KOPT-K1 (cell line): ENCODE results near the gene CDH16.
"Not testable (repeated sequence)": the region's sequence is repeated elsewhere in the genome, so short reads cannot be mapped to it uniquely, and the experiment has no call there.

ENCODE experiments used
- H3K27ac ChIP-seq: fragments of 200-600 bp; sonication (generic); 2 replicates; pipeline ENCODE4 v1.5.1; 2016; ENCODE audit warnings: antibody characterized with exemption, mild to moderate bottlenecking, low read depth, low read length; ENCODE audit not compliant: poor library complexity, severe bottlenecking
- H3K36me3 ChIP-seq: fragments of 200-600 bp; sonication (generic); 2 replicates; pipeline ENCODE4 v1.5.1; 2017; ENCODE audit warnings: antibody characterized with exemption, mild to moderate bottlenecking, low read length, moderate library complexity; ENCODE audit not compliant: insufficient read depth
- H3K9me3 ChIP-seq: fragments of 200-600 bp; sonication (generic); 2 replicates; pipeline ENCODE4 v1.5.1; 2017; ENCODE audit warnings: antibody characterized with exemption, low read length, mild to moderate bottlenecking; ENCODE audit not compliant: insufficient read depth, poor library complexity, severe bottlenecking

CDH16 gene

DNA sequence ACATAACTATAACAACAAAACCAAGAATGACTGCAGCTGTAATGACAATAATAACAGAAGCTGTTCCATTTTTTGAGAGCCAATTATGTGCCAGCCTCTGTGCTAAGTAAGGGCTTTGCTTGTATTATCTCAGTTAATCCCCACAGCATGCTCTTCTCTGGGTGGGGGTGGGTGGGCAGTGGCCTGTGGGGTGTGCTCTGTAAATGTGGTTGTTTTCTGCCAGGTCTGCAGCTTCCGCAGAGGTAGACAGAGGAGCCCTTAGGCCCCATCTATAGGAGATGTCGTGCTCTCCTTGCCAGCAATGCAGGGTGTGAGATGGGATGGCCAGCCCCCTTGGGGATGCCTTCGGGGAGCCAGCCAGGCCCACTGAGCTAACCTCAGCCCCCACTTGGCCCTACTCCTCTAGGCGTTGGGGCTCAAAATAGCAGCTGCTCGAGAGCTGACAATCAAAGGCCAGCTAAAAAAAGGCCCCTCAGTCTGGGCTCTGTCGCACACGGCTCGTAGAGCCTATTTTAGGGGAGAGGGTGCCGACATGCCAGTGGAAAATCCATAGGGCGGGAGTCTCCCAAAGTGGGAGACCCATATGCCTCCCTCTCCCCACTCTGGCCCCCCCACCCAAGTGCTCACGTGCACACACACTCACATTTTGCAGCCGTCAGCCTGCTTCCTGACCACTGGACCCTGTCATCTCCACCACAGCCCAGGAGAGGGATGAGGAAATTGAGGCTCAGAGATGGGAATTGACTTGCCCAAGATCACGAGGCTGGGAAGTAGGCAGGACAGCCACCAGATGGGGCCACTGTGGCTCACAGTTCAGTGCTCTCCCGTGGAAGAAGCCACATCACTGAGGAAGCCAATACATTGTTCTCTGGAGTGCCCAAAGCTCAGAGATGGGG is 15.8 kb downstream of the CDH16 start:
- no peak overlapping the region for H3K27ac ChIP-seq
- H3K36me3 ChIP-seq, result no peaks in the 10 kb centered on the region
- H3K9me3 ChIP-seq, result no peaks in the 10 kb centered on the region

DNA sequence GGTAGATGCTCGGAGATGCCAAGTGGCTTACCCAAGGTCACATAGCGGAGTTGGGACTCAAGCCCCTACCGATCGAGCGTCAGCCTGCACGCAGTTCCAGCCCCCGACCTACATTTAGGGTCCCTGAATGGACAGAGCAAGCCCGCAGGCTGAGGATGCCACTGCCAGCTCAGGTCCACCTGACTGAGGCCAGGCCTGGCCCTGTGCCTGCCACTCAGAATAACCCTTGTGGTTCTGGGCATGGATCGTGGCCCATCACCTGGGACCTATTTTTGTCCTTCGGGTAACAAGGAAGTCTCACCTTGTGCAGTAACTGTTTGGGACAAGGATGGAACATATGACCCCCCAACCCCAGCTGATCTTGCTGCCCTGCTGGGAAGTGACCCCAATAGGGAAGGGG is 17.1 kb downstream of the CDH16 start:
- no peak overlapping the region for H3K27ac ChIP-seq
- no peaks in the 10 kb centered on the region for H3K9me3 ChIP-seq
- H3K36me3 ChIP-seq, result no peaks in the 10 kb centered on the region

DNA sequence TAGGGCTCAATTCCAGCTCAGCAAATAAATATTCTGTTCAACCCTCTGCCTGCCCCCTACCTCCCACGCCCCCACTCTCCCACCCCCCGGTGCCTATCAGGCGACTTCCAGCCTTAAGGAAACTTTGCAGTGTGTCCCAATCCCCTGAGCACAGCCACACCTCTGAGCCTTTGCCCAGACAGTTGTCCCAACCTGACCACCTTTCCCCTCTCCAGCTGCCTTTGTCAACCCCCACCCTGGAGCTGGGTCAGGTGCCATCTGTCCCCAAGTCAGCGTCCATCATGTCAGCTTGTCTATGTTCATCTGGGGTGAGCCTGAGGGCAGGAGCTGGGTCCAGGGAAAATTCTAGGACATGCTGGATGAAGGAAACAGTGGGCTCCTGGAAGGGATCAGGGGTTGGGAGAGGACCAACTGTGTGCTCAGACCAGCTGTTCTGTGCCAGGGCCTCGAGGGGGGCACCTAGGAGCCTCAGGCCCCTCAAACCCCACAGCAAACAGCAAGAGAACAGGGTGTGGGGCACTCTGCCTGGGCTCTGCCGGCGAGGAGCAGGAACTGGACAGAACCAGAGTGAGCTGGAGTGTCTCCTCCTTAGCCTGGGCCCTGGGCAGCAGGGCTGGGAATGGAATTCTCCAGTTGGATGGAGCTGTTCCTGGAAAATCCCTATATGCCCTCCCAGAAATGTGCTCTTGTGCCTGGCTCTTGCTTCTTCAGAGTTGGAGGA is 17.8 kb downstream of the CDH16 start:
- H3K27ac ChIP-seq, result no peak overlapping the region
- no peaks in the 10 kb centered on the region for H3K9me3 ChIP-seq
- H3K36me3 ChIP-seq, result no peaks in the 10 kb centered on the region

DNA sequence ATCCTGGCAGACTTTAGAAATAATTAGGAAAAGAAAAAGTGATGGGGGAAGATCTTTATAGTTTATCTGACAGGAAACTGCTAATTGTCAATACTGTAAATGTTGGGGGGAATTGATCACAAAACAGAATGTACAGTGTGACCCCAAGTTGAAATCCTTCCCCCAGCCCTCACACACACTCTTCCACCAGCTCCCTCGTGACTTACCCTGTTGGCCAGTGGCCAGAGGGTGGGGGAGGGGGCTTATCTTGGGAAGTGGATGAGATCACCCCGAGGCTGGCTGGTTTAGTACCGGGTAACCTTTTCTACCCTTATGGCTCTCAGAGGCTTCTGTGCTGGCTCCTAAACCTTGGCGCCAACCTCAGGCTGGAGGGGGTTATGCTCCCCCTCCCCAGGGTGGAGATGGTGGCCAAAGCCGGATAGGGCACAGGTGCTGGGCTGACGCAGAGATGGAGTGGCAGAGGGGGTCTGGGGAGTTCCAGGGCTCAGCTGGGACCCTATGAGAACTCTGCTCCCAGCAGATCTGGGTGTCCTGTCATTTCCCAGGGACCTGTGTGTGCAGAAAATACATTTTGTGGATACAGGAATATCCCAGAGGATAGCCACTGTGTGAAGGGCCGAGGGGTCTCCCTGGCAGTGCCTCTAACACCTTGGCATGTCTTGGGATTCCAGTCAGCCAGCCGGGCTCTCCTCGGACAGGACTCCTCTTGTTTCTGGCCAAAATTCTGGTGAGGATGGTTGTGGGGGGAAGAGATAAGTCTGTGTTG is 18.6 kb downstream of the CDH16 start:
- Histone ChIP-seq H3K9me3 (no peaks in the 10 kb centered on the region), H3K36me3 (no peaks in the 10 kb centered on the region), H3K27ac (no peak overlapping the region)

DNA sequence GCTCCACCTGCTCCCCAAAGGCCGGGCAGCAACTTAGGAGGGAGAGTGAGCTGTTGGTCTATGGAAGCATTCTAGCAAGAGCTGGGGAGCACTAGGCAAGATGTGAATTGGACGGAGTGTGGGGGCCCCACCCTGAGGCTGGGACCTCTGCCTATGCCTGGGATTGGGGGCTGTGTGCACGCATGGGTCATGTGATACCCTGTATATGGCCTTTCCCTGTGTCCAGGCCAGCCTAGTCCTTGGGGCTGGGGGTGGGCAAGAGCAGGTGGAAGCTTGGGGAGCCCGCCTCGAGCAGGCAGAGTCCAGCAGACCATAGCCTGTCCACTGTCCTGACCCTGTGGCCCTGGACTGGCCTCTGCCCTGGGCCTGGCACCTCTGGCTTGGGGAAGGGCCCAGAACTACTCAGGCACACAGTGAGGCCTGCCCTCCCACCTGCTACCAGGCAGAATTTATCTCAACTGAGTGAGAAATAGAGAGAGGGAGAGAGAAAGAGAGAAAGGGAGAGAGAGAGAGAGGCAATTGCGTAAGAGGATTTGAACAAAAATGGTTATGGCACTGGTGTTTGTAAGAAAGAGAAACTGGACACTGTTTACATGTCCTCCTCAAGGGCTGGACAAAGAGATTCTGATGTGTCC is 19.3 kb downstream of the CDH16 start:
- Histone ChIP-seq H3K36me3 (0 out of 2 replicates have a peak, but pooled peaks cover 6% of the 10 kb centered on the region), H3K9me3 (no peaks in the 10 kb centered on the region), H3K27ac (no peak overlapping the region)

DNA sequence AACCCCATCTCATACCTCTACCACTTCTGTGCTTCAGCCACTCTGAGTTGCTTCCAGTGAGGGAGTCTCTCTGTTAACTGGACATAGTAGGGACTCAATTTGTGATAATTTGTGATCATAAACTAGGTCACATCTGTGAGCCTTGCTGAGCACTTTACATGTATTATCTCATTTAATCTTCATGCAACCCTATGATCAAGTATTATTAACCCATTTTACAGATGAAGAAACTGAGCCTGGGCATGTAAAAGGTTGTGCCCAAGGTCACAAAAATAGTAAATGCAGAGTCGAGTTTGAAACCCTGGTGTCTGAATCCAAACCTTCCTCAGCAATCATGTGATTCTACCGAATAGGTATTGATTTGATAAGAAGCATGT is 19.8 kb downstream of the CDH16 start:
- Histone ChIP-seq H3K36me3 (peaks cover 11% of the 10 kb centered on the region; the same call in 1 of the 2 replicates), H3K27ac (no peak overlapping the region), H3K9me3 (no peaks in the 10 kb centered on the region)

DNA sequence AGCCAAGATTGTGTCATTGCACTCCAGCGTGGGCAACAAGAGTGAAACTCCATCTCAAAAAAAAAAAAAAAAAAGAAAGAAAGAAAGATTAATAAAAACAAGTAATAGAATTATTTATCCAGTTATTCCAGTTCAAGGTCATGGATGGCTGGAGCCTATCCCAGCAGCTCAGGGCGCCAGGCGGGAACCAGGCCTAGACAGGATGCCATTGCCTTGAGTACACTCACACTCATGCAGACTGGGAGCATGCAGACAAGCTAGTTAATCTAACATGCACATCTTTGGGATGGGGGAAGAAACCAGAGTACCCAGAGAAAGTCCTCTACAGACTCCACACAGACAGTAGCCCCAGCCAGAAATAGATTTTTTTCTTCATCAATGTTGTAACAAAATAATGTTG is 20.5 kb downstream of the CDH16 start:
- H3K27ac ChIP-seq, result no peak overlapping the region
- H3K9me3 ChIP-seq, result no peaks in the 10 kb centered on the region
- peaks cover 12% of the 10 kb centered on the region; the same call in 1 of the 2 replicates for H3K36me3 ChIP-seq

DNA sequence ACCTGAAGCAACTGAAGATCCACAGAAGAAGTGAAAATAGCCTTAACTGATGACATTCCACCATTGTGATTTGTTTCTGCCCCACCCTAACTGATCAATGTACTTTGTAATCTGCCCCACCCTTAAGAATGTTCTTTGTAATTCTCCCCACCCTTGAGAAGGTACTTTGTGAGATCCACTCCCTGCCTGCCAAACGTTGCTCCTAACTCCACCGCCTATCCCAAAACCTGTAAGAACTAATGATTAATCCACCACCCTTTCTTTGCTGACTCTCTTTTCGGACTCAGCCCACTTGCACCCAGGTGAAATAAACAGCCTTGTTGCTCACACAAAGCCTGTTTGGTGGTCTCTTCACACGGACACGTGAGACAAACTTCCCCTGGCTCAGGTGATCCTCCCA is 22.0 kb downstream of the CDH16 start:
- H3K27ac ChIP-seq, H3K9me3 ChIP-seq: not testable (repeated sequence)
- H3K36me3 ChIP-seq, result peaks cover 12% of the 10 kb centered on the region; the same call in 1 of the 2 replicates

DNA sequence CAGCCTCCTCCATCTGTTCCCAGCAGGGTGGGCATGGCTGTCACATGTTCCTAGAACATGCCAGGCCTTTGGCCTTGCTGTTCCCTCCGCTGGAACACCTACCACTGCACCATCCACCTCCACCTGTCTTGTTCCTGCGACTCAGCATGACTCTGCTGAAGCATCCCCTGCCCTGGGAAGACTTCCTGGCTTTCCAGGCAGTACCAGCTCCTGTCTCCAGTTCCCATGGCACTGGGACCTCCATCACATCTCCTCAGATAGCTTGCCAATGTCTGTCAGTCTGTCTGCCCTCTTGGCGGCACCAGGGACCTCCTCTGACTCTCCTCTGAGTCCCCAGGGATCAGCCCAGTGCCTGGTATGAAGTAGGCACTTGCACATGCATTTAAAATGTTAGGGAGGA is 22.7 kb downstream of the CDH16 start:
- peaks cover 19% of the 10 kb centered on the region; the same call in 1 of the 2 replicates for H3K36me3 ChIP-seq
- H3K27ac ChIP-seq, result no peak overlapping the region

DNA sequence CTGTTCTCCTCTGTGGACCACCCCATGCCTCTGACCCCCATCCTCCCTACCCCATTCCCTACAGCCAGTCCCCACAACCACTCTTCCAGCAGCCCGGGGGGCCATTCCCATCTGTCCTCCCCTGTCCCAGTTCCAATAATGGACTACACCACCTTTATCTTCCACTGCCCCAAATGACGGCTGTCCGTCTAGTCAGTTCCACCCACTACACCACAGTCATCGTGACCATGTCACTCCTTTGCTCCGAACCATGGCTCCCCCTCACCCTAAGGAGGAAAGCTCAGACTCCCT is 23.1 kb downstream of the CDH16 start:
- H3K9me3 ChIP-seq, result no peaks in the 10 kb centered on the region
- peaks cover 22% of the 10 kb centered on the region; the same call in 1 of the 2 replicates for H3K36me3 ChIP-seq
- no peak overlapping the region for H3K27ac ChIP-seq

More for the DNA sequence above, 22.7 kb downstream of the CDH16 start:
- no peaks in the 10 kb centered on the region for H3K9me3 ChIP-seq

DNA sequence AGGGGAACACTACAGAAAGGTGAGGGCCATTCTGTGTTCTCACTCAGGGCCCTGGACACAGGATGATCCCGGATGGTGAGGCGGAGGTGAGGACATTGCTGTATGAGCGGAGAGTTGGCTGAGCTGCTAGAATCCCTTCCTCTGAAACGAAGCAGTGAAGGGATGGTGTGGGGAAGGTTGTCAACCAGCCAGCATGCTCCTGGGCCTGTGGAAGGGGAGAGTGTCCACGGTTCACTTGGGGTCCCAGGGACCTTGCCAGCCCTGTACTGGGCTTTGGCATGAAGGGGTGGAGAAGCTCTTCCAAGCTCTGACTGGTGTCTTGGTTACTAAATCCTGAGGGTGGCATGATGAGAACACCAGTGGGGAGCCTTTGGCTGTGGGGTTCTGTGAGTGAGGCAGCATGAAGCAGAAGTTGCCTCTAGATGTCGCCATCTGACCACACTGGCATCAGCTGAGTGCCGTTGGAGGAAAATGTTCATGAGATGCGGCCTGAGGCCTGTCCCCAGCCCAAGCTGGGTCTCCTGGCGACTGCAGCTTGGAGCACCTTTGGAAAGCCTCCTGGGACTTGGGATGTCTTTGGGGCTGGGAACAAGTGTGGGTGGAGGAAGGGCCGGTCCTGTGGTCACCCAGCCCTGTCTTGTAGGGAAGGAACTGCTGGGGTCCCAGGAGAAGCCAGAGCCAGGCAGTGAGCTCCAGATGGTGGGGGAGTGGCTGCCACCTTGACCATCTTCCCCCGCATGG is 23.6 kb downstream of the CDH16 start:
- H3K27ac ChIP-seq, result no peak overlapping the region
- H3K9me3 ChIP-seq, result no peaks in the 10 kb centered on the region
- peaks cover 28% of the 10 kb centered on the region; the same call in 1 of the 2 replicates for H3K36me3 ChIP-seq

DNA sequence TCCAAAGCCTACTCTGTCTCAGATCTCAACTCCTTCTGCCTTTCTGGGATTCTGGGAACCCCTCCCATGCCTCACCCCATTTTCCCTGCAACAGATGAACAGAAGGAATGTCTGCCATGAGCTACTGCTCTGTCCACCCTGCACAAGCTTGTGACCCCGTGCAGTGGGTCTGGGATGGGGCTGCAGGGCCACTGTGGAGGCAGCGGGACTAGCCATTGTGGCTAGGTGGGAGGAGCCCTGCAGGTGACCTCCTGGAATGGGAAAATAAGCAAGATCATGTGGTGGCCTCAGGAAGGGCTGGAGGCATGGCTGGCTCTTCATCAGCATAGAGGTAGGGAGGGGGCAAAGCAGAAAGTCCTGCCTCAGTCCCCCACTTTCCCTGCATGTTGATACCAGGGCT is 24.6 kb downstream of the CDH16 start:
- Histone ChIP-seq H3K27ac (no peak overlapping the region), H3K36me3 (peaks cover 37% of the 10 kb centered on the region), H3K9me3 (no peaks in the 10 kb centered on the region)

DNA sequence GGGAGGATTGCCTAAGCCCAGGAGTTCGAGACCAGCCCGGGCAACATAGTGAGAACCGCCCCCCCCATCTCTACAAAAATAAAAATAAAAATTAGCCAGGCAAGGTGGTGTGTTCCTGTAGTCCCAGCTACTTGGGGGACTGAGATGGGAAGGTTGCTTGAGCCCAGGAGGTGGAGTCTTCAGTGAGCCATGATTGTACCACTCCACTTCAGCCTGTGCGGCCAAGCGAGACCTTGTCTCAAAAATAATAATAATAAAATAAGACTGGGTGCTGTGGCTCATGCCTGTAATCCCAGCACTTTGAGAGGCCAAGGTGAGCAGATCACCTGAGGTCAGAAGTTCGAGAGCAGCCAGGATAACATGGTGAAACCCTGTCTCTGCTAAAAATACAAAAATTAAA is 26.9 kb downstream of the CDH16 start:
- Histone ChIP-seq H3K27ac (no peak overlapping the region), H3K9me3 (no peaks in the 10 kb centered on the region), H3K36me3 (peaks cover 59% of the 10 kb centered on the region)

DNA sequence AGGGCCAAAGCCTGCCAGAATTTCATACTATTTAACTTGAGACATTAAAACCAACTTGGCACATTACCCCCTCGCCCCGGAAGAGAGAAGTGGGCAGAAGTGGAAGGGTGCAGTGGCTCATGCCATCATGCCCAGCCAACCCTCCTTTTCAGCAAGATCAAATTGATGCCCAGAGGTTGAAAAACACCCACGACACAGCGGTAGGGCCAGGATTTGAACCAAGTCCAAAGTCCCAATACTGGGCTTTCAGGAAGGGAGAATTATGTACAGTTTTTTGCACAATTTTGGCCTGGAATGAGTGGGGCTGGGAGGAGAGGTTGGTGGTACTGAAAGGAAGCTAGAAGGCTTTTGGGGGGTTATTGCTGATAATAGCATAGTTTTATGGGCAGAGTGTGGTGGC is 27.3 kb downstream of the CDH16 start:
- Histone ChIP-seq H3K9me3 (no peaks in the 10 kb centered on the region), H3K36me3 (peaks cover 64% of the 10 kb centered on the region), H3K27ac (no peak overlapping the region)
